ENCODE results near the gene PPP4R1. TPM values are rescaled to one million over a fixed set of nuclear protein-coding genes. Genes with fewer than 3 reads are reported as not detected.

The PPP4R1 gene
- total RNA-seq, 2 experiments from 2014 or later: 23.0 to 23.6 TPM

DNA sequence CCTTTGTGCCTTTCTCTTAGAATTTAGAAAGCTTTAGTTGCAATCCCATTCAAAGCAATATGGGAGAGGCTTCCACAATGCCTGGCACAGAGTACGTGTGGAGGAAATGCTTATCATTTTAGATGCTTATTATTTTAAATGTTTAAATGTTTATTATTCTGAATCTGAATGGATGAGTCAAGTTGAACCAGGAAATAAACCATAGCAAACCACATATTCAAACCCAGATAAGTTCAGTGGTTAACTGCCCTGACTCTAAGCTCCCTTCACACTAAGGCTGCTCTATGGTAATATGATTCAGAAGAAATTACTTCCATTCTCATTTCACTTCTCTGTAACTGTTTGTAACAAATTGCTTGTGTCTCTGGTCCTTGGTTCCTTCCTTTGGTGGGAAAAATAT, 5.2 kb upstream of the PPP4R1 start:
- intact Hi-C loops (cut with micrococcal nuclease): loop anchor here (10.0 kb wide), 1 partner anchor 55 kb away; no protein-coding TSS in a partner anchor
- CTCF ChIA-PET: interaction anchor here (0.6 kb wide), 1 partner anchor 51 kb away, joined by 3 read pairs; no protein-coding TSS in a partner anchor
- Mint-ChIP-seq H3K4me1 (ENCODE audit: low read depth) (peaks cover 9% of the 10 kb centered on the region), H3K36me3 (ENCODE audit: low read depth) (no peaks in the 10 kb centered on the region), H3K4me3 (no peak overlapping the region), H3K9me3 (no peaks in the 10 kb centered on the region), H3K27ac (no peak overlapping the region), H3K27me3 (ENCODE audit: low read depth) (no peaks in the 10 kb centered on the region)
- no peak for DNase-seq

DNA sequence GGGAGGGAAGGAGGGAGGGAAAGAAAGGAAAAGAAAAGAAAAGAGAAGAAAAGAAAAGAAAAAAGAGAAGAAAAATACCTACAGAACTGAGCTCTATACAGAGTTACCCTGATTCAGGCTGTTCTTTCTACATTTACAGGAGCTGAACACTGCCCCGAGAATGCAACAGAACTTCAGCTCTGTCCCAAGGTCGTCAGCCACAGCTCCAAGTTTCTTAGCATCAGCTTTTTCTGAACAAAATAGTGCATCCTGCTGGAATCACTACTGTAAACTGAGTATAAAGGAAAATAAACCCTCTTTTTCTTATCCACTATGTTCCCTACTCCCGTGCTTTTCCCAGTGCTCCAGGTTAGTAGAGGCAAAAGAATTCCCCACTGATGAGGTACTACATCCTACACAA, 4.7 kb upstream of the PPP4R1 start:
- CTCF ChIA-PET: interaction anchor here (0.6 to 0.9 kb wide), 2 partner anchors 296 to 631 kb away, joined by 4 read pairs; no protein-coding TSS in a partner anchor
- Mint-ChIP-seq H3K4me1 (ENCODE audit: low read depth) (peaks cover 9% of the 10 kb centered on the region), H3K27ac (no peak overlapping the region), H3K9me3 (no peaks in the 10 kb centered on the region), H3K4me3 (no peak overlapping the region), H3K36me3 (ENCODE audit: low read depth) (no peaks in the 10 kb centered on the region), H3K27me3 (ENCODE audit: low read depth) (no peaks in the 10 kb centered on the region)
- DNase-seq: no peak
- intact Hi-C loops (cut with micrococcal nuclease): loop anchor here (10.0 kb wide), 1 partner anchor 56 kb away; no protein-coding TSS in a partner anchor

DNA sequence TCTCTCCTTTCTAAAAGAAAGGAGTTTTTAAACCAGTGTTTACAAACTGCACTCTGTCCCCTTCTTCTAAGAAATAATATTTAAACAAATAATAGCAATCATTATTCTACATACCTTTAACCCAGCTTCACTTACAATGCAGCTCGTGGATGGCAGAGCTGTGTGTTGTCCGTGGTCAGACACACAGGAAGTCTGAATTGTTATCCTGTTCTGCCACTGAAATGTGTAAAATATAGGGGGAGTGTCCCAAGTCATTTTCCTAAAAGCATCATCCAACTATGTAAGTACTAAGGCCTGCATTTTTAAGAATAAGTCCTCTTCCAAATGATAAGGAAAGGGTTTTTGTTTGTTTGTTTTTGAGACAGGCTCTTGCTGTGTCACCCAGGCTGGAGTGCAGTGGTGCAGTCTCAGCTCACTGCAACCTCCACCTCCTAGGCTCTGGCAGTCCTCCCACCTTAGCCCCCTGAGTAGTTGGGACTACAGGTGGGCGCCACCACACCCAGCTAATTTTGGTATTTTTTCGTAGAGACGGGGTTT, 2.7 kb upstream of the PPP4R1 start:
- peaks cover under 1% of the 10 kb centered on the region for H3K36me3 Mint-ChIP-seq (ENCODE audit: low read depth)
- intact Hi-C loops (cut with micrococcal nuclease): loop anchor here (10.0 kb wide), 1 partner anchor 58 kb away; no protein-coding TSS in a partner anchor
- no peaks in the 10 kb centered on the region for H3K27me3 Mint-ChIP-seq (ENCODE audit: low read depth)
- no peaks in the 10 kb centered on the region for H3K9me3 Mint-ChIP-seq
- H3K4me1 Mint-ChIP-seq (ENCODE audit: low read depth): peaks cover 24% of the 10 kb centered on the region
- no peak overlapping the region for H3K4me3 Mint-ChIP-seq
- no peak overlapping the region for H3K27ac Mint-ChIP-seq
- CTCF ChIA-PET: interaction anchor here (0.6 to 1.2 kb wide), 3 partner anchors 15 to 157 kb away, joined by 3 to 4 read pairs (median 3); no protein-coding TSS in a partner anchor
- DNase-seq: no peak

DNA sequence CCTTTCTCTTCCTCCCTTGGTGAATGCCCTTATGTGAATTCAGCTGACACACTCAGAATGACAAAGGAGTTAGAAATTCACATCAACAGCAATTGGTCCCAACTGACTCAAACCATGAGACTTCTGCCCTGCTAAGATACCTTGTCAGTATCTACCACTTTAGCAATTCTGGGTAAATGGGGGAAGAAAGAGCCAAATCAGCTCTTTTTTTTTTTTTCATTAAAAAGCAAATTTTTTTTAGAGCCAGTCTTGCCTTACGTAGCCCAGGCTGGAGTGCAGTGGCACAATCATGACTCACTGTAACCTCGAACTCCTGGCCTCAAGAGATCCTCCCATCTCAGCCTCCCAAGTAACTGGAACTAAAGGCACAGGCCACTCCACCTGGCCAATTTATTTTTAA, 1.7 kb upstream of the PPP4R1 start:
- Mint-ChIP-seq H3K4me3 (no peak overlapping the region), H3K4me1 (ENCODE audit: low read depth) (peaks cover 28% of the 10 kb centered on the region), H3K36me3 (ENCODE audit: low read depth) (peaks cover 6% of the 10 kb centered on the region), H3K27ac (no peak overlapping the region), H3K27me3 (ENCODE audit: low read depth) (no peaks in the 10 kb centered on the region), H3K9me3 (no peaks in the 10 kb centered on the region)
- no peak for DNase-seq
- intact Hi-C loops (cut with micrococcal nuclease): loop anchor here (10.0 kb wide), 1 partner anchor 59 kb away; no protein-coding TSS in a partner anchor
- CTCF ChIA-PET: interaction anchor here (0.6 to 1.2 kb wide), 4 partner anchors 9 to 158 kb away, joined by 3 to 6 read pairs (median 3); no protein-coding TSS in a partner anchor

DNA sequence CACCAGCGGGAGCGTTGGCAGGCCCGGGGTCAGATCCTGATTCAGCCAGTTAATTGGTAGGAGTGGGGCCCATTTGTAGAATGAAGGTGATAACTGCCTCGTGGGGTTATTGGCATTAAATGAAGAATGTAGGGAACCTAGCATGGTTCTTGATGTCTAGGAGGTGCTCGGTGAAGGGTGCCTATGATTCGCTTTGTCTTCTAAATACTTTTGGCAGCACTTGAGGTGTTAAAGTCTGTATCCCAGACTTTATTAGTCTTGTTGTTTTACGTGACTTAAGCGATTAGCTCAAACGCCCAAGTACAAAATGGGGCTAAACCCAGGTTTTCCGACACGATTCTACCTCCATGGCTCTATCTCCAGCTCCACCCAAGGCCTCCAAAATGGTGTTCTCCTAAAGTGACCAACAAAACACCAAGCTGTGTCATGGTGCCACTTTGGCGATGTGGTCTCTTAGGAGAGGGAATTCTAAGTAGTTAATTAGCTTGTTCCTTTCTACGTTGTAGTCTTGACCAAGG, 980 bp upstream of the PPP4R1 start:
- H3K27me3 Mint-ChIP-seq (ENCODE audit: low read depth): no peaks in the 10 kb centered on the region
- peak overlapping the region; percentile 69 for H3K4me3 Mint-ChIP-seq
- intact Hi-C loops (cut with micrococcal nuclease): loop anchor here (10.0 kb wide), 1 partner anchor 59 kb away; no protein-coding TSS in a partner anchor
- CTCF ChIA-PET: interaction anchor here (0.6 to 1.1 kb wide), 2 partner anchors 10 to 21 kb away, joined by 3 read pairs; no protein-coding TSS in a partner anchor
- H3K9me3 Mint-ChIP-seq: no peaks in the 10 kb centered on the region
- no peak for DNase-seq
- H3K27ac Mint-ChIP-seq: peak overlapping the region; percentile 30
- peaks cover 8% of the 10 kb centered on the region for H3K36me3 Mint-ChIP-seq (ENCODE audit: low read depth)
- H3K4me1 Mint-ChIP-seq (ENCODE audit: low read depth): peaks cover 31% of the 10 kb centered on the region

DNA sequence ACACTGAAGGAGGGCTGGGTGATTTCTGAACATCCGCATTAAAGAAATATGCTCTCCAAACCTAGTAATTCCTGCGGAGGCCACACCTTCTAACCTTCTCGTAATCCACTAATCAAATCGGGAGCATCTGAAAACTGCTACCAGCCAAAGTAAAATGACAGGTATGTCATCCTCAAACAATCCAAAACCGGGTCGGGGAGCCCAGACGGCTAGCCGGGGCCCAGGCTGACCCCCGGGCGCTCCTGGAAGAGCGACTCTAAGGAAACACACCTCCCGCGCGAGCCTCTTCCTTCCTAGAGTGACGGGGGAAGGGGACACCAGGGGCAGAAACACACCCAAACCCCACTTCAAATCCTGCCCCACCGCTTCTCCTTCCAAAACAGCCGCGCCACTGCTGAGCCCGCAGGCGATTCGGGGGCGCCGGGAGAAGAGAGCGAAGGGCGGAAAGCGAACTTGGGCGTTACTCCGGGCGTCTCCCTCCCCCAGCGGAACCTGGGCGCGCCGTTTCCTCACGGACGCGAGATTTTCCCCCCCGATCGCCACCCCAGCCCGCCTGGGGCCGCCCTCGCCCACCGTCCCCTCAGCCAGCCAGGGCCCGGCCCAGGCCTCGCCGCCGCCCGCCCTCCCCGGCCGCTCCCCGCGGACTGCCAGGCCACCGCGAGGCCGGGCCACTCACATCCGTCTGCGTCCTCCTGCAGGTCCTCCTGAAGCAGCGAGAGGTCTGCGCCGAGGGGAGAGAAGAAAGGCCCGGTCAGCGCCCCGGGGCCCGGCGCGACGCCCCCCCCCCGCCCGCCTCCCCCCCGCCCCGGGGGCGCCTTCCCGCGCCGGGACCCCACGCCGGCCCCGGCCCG, 584 bp downstream of the PPP4R1 start:
- peak; percentile 42 for DNase-seq
- peaks cover 38% of the 10 kb centered on the region for H3K4me1 Mint-ChIP-seq (ENCODE audit: low read depth)
- intact Hi-C loops (cut with micrococcal nuclease): loop anchor here (1.0 to 10.0 kb wide), 12 partner anchors 17 to 1001 kb away; partner anchors contain the start of genes ANKRD12, NAPG, NDUFV2 and RAB31
- H3K27ac Mint-ChIP-seq: peak overlapping the region; percentile 77
- no peaks in the 10 kb centered on the region for H3K27me3 Mint-ChIP-seq (ENCODE audit: low read depth)
- no peaks in the 10 kb centered on the region for H3K9me3 Mint-ChIP-seq
- H3K4me3 Mint-ChIP-seq: peak overlapping the region; percentile 93
- CTCF ChIA-PET: no interaction called here
- H3K36me3 Mint-ChIP-seq (ENCODE audit: low read depth): peaks cover 8% of the 10 kb centered on the region

DNA sequence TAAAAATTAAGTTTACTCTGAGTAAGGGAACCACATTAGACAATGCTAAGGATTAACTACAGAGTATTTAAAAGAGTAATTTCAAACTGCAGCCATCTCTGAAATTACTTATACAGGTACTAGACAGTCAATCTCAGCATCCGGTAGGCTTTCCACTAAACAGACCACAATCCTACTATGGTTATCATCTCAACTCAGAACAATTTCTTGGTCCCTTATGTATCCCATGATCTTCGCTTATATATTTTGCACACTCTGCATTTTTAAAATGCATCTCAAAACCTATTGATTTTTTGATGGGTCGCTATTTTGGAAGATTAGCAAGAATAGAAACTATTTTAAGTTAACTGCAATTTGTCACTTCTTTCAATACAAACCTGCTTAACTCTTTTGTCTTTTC, 1.4 kb downstream of the PPP4R1 start:
- Mint-ChIP-seq H3K9me3 (no peaks in the 10 kb centered on the region), H3K36me3 (ENCODE audit: low read depth) (peaks cover 8% of the 10 kb centered on the region), H3K27me3 (ENCODE audit: low read depth) (no peaks in the 10 kb centered on the region), H3K4me1 (ENCODE audit: low read depth) (peaks cover 46% of the 10 kb centered on the region), H3K27ac (peak overlapping the region; percentile 24), H3K4me3 (peak overlapping the region; percentile 93)
- CTCF ChIA-PET: interaction anchor here (0.9 to 1.6 kb wide), 7 partner anchors 9 to 338 kb away, joined by 3 to 7 read pairs (median 4); partner anchors contain the start of gene RAB31
- intact Hi-C loops (cut with micrococcal nuclease): loop anchor here (1.0 to 10.0 kb wide), 12 partner anchors 16 to 1001 kb away; partner anchors contain the start of genes ANKRD12, NAPG, NDUFV2 and RAB31
- DNase-seq: peak; percentile 27

DNA sequence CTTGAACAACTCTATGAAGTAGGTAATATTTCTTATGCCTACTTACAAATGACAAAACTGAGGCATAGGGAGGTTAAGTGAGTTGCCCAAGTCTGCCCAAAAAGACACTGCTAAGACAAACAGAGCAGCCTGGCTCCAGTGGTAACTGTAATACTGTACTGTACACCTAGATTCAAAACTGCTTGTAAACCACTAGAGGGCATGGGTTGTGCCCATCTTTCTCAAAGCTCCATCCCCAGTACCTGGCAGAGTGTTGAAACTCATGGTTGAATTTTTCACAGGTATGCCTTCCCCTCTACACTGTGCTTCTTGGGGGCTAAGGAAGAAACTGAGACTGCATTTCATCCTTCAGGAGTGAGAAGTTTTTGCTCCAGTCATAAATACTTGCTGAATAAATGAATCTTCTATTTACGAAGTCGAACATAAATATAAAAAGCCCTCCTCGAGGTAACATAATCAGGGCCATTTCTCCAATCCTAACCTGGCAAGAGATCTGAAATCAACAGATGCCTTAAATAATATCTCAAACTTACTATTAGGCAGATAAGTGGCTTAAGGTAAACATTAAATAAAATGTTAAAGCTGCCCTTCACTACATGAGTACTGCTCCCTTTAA, 2.0 kb downstream of the PPP4R1 start:
- CTCF ChIA-PET: interaction anchor here (0.5 to 1.6 kb wide), 11 partner anchors 10 to 415 kb away, joined by 3 to 7 read pairs (median 4); partner anchors contain the start of gene RAB31
- H3K4me1 Mint-ChIP-seq (ENCODE audit: low read depth): peaks cover 48% of the 10 kb centered on the region
- H3K27me3 Mint-ChIP-seq (ENCODE audit: low read depth): no peaks in the 10 kb centered on the region
- H3K4me3 Mint-ChIP-seq: peak overlapping the region; percentile 47
- H3K27ac Mint-ChIP-seq: peak overlapping the region; percentile 24
- H3K9me3 Mint-ChIP-seq: no peaks in the 10 kb centered on the region
- peak; percentile 46 for DNase-seq
- H3K36me3 Mint-ChIP-seq (ENCODE audit: low read depth): peaks cover 8% of the 10 kb centered on the region
- intact Hi-C loops (cut with micrococcal nuclease): loop anchor here (2.0 to 10.0 kb wide), 9 partner anchors 16 to 1000 kb away; partner anchors contain the start of genes ANKRD12, NAPG, NDUFV2 and RAB31

DNA sequence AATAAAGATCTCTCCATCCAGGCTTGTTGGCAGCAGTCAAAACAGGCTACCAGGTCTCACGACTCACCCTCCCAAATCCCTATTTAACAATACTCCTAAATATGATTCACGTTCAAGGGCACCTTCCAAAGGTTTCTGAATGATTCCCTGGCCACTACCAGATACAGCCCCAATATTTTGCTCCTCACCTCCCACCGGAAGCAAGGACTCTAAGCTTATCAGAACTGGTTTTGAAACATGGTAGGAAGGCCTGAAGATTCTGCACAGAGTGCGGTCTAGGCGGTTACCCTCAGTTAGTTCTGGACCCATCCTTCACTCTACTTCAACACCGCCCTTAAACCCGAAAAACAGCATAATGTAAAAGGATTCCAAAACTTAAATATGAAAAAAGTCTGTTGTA, 5.2 kb downstream of the PPP4R1 start:
- Mint-ChIP-seq H3K27me3 (ENCODE audit: low read depth) (no peaks in the 10 kb centered on the region), H3K4me1 (ENCODE audit: low read depth) (peaks cover 45% of the 10 kb centered on the region), H3K36me3 (ENCODE audit: low read depth) (peaks cover 8% of the 10 kb centered on the region), H3K4me3 (no peak overlapping the region), H3K9me3 (no peaks in the 10 kb centered on the region), H3K27ac (no peak overlapping the region)
- intact Hi-C loops (cut with micrococcal nuclease): no loop called here
- no peak for DNase-seq
- CTCF ChIA-PET: interaction anchor here (0.6 to 0.7 kb wide), 2 partner anchors 471 to 621 kb away, joined by 3 read pairs; no protein-coding TSS in a partner anchor

DNA sequence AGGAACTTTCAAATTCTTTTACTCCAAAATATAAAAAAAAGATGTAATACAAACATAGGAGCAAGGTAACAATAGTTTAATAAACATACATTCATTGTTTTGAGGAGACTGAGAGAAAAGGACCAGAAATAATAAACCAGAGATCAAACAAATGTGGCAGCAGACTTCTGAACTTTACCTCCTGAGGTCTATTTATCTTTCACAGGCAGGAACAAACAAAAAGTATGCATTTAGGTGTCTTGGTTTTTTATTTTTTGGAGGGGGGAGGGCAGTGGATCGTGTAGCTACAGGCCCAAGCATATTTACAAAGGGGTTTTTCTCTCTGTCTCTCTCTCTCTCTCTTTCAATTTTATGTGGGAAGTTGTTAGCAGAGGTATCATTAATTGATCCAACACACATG, 5.6 kb downstream of the PPP4R1 start:
- H3K27ac Mint-ChIP-seq: no peak overlapping the region
- peaks cover 8% of the 10 kb centered on the region for H3K36me3 Mint-ChIP-seq (ENCODE audit: low read depth)
- H3K4me3 Mint-ChIP-seq: no peak overlapping the region
- intact Hi-C loops (cut with micrococcal nuclease): no loop called here
- no peak for DNase-seq
- H3K27me3 Mint-ChIP-seq (ENCODE audit: low read depth): no peaks in the 10 kb centered on the region
- H3K4me1 Mint-ChIP-seq (ENCODE audit: low read depth): peaks cover 45% of the 10 kb centered on the region
- CTCF ChIA-PET: interaction anchor here (0.7 kb wide), 1 partner anchor 471 kb away, joined by 3 read pairs; no protein-coding TSS in a partner anchor
- H3K9me3 Mint-ChIP-seq: no peaks in the 10 kb centered on the region

DNA sequence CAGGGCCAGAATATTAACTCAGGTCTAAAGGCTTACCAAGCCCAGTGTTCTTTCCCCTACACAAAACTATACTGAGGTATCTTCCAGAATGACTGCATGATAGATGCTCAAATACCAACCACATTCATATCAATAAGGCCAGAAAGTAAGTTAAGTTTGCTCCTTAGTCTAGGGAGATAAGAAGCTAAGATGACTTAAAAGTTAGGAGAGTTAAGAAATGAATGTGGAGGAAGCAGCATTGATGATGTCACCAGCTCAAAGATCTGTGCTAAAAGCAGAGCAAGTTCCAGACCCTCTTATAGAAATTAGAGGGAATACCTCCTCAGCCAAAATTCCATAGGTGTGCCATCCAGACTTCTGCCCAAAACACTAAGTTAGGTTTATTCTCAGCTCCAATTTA, 6.1 kb downstream of the PPP4R1 start:
- H3K4me3 Mint-ChIP-seq: no peak overlapping the region
- no peaks in the 10 kb centered on the region for H3K27me3 Mint-ChIP-seq (ENCODE audit: low read depth)
- no peak overlapping the region for H3K27ac Mint-ChIP-seq
- DNase-seq: no peak
- intact Hi-C loops (cut with micrococcal nuclease): no loop called here
- peaks cover 8% of the 10 kb centered on the region for H3K36me3 Mint-ChIP-seq (ENCODE audit: low read depth)
- H3K4me1 Mint-ChIP-seq (ENCODE audit: low read depth): peaks cover 42% of the 10 kb centered on the region
- no peaks in the 10 kb centered on the region for H3K9me3 Mint-ChIP-seq
- CTCF ChIA-PET: no interaction called here
